Right lobe of liver (tissue), 4 donors: ENCODE results near the gene PASK.

ENCODE experiments used
- POLR2A ChIP-seq: fragments of 450-650 bp; IDR thresholded peaks from one replicate; pipeline ENCODE4 v1.6.1; 2017; ENCODE audit warnings: antibody characterized with exemption, mild to moderate bottlenecking
- TF ChIP-seq, protein P1 (sequence below), 4 donors: fragments of 200-600 bp in 3 of 4; fragments of 450-650 bp in 1 of 4; IDR thresholded peaks; one replicate each; pipeline versions ENCODE4 v1.5.1 to v1.8.0; 2016 to 2022; ENCODE audit warnings: antibody characterized with exemption in 4 of 4, mild to moderate bottlenecking in 2 of 4
- donor health status: DM: no; HTN: no; CAD: no.
- donor health status: DM: no; HTN: no; CAD: no.
- donor health status: DM: no; HTN: yes; CAD: no.

DNA sequence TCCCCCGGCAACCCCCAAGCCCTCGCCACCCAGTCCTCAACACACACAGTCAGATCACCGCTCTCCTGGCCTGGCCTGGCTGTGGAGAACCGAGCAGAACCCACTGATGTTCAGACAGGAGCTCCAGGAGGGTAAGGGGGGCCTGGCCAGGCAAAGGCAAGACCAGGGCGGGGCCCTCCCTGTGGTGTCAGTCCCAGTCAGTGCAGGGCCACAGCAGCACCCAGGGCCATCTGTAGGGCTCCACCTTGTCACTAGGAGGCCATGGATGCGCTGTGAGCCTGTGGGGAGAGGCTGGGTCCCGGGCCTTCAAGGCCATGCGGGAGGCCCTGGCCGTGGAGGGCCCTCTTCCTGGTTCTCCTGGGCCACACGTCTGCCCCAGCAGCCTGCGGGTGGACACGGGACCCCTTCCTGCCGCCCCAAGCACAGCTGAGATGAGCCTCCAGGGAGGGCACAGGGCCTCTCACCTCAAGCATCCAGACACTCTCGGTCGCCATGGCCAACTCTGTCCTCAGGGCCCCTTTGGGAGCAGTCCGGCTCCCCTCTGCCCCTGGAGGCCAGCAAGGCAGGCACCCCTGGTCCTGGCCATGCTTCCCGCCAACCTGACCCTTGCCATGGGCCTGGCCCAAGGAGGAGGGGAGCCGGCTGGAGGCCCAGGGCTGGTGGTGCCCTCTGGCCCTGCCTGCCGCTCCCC lies 41.2 kb upstream of the PASK start:
- TF ChIP-seq, protein P1, sequence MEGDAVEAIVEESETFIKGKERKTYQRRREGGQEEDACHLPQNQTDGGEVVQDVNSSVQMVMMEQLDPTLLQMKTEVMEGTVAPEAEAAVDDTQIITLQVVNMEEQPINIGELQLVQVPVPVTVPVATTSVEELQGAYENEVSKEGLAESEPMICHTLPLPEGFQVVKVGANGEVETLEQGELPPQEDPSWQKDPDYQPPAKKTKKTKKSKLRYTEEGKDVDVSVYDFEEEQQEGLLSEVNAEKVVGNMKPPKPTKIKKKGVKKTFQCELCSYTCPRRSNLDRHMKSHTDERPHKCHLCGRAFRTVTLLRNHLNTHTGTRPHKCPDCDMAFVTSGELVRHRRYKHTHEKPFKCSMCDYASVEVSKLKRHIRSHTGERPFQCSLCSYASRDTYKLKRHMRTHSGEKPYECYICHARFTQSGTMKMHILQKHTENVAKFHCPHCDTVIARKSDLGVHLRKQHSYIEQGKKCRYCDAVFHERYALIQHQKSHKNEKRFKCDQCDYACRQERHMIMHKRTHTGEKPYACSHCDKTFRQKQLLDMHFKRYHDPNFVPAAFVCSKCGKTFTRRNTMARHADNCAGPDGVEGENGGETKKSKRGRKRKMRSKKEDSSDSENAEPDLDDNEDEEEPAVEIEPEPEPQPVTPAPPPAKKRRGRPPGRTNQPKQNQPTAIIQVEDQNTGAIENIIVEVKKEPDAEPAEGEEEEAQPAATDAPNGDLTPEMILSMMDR (IDR thresholded peaks at IDR 0.05) = no peak
- no peak for TF ChIP-seq POLR2A
